SH-SY5Y (cell line): ENCODE results near the gene EIF5A2.

Source experiments
- GATA2 ChIP-seq: IDR thresholded peaks from 2 replicates; pipeline ENCODE4 v1.6.1; 2011; ENCODE audit warnings: mild to moderate bottlenecking, low read depth, low read length
- GATA3 ChIP-seq: IDR thresholded peaks from 2 replicates; pipeline ENCODE4 v1.6.1; 2011; ENCODE audit warnings: low read depth, mild to moderate bottlenecking, low read length, moderate library complexity

GRCh38 chr3:170910542-170910941 lies 2.1 kb upstream of the EIF5A2 start:
- TF ChIP-seq GATA2 (no peak), GATA3 (no peak)
